Measurements from ENCODE around the gene FRS2. TPM values are rescaled to one million over a fixed set of nuclear protein-coding genes. Genes with fewer than 3 reads are reported as not detected.

FRS2 gene
- total RNA-seq, 2 donors from 2014 or later, result 39.5 to 65.6 TPM

DNA sequence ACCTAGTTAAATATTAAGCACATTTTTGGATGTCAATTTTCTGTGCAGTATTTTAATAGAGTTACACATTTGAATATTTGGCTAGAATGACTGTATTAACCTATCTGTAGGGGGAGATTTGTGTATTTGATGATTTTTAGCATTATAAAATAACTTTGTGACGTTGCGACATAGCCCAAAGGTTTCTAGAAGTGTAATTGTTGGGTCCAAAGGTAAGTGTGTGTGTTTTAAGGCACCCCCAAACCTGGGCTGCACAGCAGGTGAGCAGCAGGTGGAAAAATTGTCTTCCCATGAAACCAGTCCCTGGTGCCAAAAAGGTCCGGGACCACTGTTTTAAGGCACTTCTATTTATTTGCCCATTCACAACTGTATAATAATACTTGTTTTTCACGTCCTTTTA, 118.3 kb downstream of the FRS2 start:
- no peak for TF ChIP-seq POLR2A (IDR thresholded peaks at IDR 0.05)
- TF ChIP-seq POLR2AphosphoS5 (IDR thresholded peaks at IDR 0.05), result no peak
- no peak for TF ChIP-seq CTCF (IDR thresholded peaks at IDR 0.05)
- H3K36me3 ChIP-seq, result peaks cover 0 to 3% of the 10 kb centered on the region in 2 donors
- no peaks in the 10 kb centered on the region for H3K27me3 ChIP-seq (replicated peaks; ENCODE audit: insufficient read depth)
- intact Hi-C loops (cut with DNase I), result loop anchor here (5.0 kb wide), 2 partner anchors 116 to 231 kb away; partner anchors contain the start of genes FRS2 and YEATS4
- no peak overlapping the region for H3K4me3 ChIP-seq
- H3K9me3 ChIP-seq, result no peaks in the 10 kb centered on the region
- no peak overlapping the region for H3K27ac ChIP-seq
- no peaks in the 10 kb centered on the region for H3K4me1 ChIP-seq (replicated peaks)
- no peak for DNase-seq (ENCODE audit: low spot score)
- 89% methylated on average over 4 of the region's 4 CpGs for WGBS

DNA sequence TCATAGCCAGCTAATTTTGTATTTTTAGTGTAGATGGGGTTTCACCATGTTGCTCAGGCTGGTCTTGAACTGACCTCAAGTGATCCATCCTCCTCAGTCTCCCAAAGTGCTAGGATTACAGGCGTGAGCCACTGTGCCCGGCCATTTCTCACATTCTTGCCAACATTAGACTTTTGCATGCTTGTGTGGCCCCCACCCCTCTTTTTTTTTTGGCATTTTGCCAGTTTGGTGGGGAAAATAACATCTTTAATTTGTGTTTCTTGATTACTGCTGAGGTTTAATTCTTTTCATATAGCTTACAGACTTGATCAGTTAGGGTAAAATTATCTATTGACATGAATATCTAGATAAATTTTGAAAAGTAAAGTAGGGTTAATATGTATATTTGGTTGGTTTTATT, 118.9 kb downstream of the FRS2 start:
- intact Hi-C loops (cut with DNase I), result loop anchor here (5.0 kb wide), 2 partner anchors 117 to 232 kb away; partner anchors contain the start of genes FRS2 and YEATS4
- Histone ChIP-seq H3K4me3 (no peak overlapping the region), H3K36me3 (peaks cover 3 to 4% of the 10 kb centered on the region in 2 donors), H3K27me3 (replicated peaks; ENCODE audit: insufficient read depth) (no peaks in the 10 kb centered on the region), H3K4me1 (replicated peaks) (no peaks in the 10 kb centered on the region), H3K27ac (no peak overlapping the region), H3K9me3 (no peaks in the 10 kb centered on the region)
- 94% methylated on average over 2 of the region's 2 CpGs for WGBS
- DNase-seq (ENCODE audit: low spot score), result no peak
- TF ChIP-seq CTCF (IDR thresholded peaks at IDR 0.05) (no peak), POLR2A (IDR thresholded peaks at IDR 0.05) (no peak), POLR2AphosphoS5 (IDR thresholded peaks at IDR 0.05) (no peak)

DNA sequence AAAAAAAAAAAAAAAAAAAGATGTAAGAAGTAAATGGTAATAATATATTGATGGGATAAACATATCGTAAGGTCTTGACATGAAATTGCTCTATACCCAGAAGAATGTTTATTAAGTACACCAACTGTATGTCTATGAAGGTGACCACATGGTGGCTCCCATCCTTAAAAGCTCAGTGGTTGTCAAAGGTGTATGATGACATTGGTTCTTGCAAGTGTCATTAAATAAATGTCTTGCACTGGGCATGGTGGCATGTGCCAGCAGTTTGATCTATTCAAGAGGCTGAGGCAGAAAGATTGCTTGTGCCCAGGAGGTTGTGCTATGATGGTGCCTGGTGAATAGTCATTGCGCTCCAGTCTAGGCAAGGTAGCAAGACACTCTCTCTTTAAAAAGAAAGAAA, 125.5 kb downstream of the FRS2 start:
- H3K27me3 ChIP-seq (replicated peaks; ENCODE audit: insufficient read depth), result no peaks in the 10 kb centered on the region
- no peak overlapping the region for H3K27ac ChIP-seq
- DNase-seq (ENCODE audit: low spot score), result no peak
- peaks cover 4 to 8% of the 10 kb centered on the region in 2 donors for H3K36me3 ChIP-seq
- no peaks in the 10 kb centered on the region for H3K9me3 ChIP-seq
- 98% methylated on average over 2 of the region's 2 CpGs for WGBS
- H3K4me1 ChIP-seq (replicated peaks), result no peaks in the 10 kb centered on the region
- TF ChIP-seq POLR2AphosphoS5 (IDR thresholded peaks at IDR 0.05), result no peak
- TF ChIP-seq CTCF (IDR thresholded peaks at IDR 0.05), result no peak
- TF ChIP-seq POLR2A (IDR thresholded peaks at IDR 0.05), result no peak
- no peak overlapping the region for H3K4me3 ChIP-seq
- intact Hi-C loops (cut with DNase I), result no loop called here

DNA sequence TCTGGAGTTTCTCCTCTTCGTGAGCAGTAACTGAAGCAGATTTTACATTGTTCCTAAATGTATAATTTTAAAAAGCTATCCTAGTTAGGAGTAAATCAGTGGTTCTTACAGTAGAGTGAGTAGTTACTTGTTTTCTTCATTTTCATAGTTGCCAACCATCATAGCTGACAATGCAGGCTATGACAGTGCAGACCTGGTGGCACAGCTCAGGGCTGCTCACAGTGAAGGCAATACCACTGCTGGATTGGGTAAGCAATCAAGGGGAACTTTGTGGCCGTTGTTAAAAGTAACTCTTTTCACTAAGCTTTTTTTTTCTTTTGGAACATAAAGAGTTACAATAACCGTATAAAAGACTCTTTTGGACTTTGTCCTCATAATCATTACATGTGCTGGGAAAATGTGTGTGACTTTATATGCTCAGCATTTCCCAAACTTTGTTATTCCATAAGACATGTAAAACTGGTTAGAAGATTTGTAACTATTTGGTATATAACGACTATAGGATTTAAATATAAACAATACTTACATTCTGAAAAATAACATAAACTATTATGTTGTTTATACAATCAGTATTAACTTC, 128.1 kb downstream of the FRS2 start:
- no peak overlapping the region for H3K27ac ChIP-seq
- H3K27me3 ChIP-seq (replicated peaks; ENCODE audit: insufficient read depth), result no peaks in the 10 kb centered on the region
- no peak overlapping the region for H3K4me3 ChIP-seq
- no peaks in the 10 kb centered on the region for H3K9me3 ChIP-seq
- no peaks in the 10 kb centered on the region for H3K4me1 ChIP-seq (replicated peaks)
- 57% methylated on average over 4 of the region's 4 CpGs for WGBS
- DNase-seq (ENCODE audit: low spot score), result no peak
- TF ChIP-seq POLR2AphosphoS5 (IDR thresholded peaks at IDR 0.05) (no peak), POLR2A (IDR thresholded peaks at IDR 0.05) (no peak)
- H3K36me3 ChIP-seq, result peaks cover 4 to 8% of the 10 kb centered on the region in 2 donors
- intact Hi-C loops (cut with DNase I), result no loop called here

DNA sequence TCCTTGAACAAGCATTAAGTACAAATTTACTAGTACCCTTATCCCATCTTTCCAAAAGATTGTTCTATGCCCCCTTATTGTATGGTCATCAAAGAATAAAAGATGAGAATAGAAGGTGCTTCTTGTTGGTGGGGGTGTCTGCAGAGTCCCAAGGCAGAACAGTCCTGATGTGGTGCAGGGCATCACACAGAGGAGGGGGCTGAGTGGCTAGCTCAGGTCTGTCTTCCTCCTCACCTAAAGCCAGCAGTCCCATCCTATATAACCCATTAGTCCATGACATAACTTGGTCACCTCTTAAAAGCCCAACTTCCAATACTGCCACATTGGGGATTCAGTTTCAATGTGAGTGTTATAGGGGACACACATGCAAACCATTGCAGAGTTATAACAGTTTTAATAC, 130.6 kb downstream of the FRS2 start:
- DNase-seq (ENCODE audit: low spot score), result no peak
- intact Hi-C loops (cut with DNase I), result no loop called here
- peaks cover 0 to 5% of the 10 kb centered on the region in 2 donors for H3K36me3 ChIP-seq
- H3K4me1 ChIP-seq (replicated peaks), result no peaks in the 10 kb centered on the region
- TF ChIP-seq CTCF (IDR thresholded peaks at IDR 0.05), result no peak
- no peak for TF ChIP-seq POLR2AphosphoS5 (IDR thresholded peaks at IDR 0.05)
- no peak for TF ChIP-seq POLR2A (IDR thresholded peaks at IDR 0.05)
- H3K4me3 ChIP-seq, result no peak overlapping the region
- no peaks in the 10 kb centered on the region for H3K27me3 ChIP-seq (replicated peaks; ENCODE audit: insufficient read depth)
- no peak overlapping the region for H3K27ac ChIP-seq
- no peaks in the 10 kb centered on the region for H3K9me3 ChIP-seq

All from prostate gland (tissue), 2 donors.